HepG2 (cell line): Measurements from ENCODE around the gene NUDCD3. TPM values are rescaled to one million over a fixed set of nuclear protein-coding genes. Genes with fewer than 3 reads are reported as not detected.
A peak's percentile ranks its signal among the peaks of the same experiment; 100 is the strongest.

Source experiments
- ATAC-seq: fragments of 200-7000 bp; cut with Tn5 transposase; 3 replicates; pipeline ENCODE4 v1.9.1; 2020; ENCODE audit warnings: mild to moderate bottlenecking, moderate library complexity
- BruUV-seq: library from RNA; stranded (reverse); fragments of 400-500 nt; replicated peaks from 2 replicates; lab custom pipeline; 2021; lab: Mats Ljungman, UMichigan
- CTCF ChIA-PET: fragments of 300-600 bp; formaldehyde crosslinking; extraction: SDS; loops from one replicate; lab custom pipeline; 2021; ENCODE audit warnings: low total read pairs, inconsistent platforms, low intra/inter-chr PET ratio; lab: Yijun Ruan, JAX
- POLR2A ChIA-PET: fragments of 350-600 bp; sonication (Branson Sonifier 250); formaldehyde crosslinking; loops from one replicate; lab custom pipeline; 2020; ENCODE audit warnings: antibody characterized with exemption, inconsistent platforms; lab: Yijun Ruan, JAX
- DNase-seq: peaks from one replicate; pipeline ENCODE4 v3.0.0-alpha.2; 2015; ENCODE audit warnings: low spot score
- FAIRE-seq: peaks from 3 replicates; lab custom pipeline; 2011; peaks lifted over from hg19 to GRCh38; lab: Jason Lieb, UNC
- H2AFZ ChIP-seq: one replicate; pipeline ENCODE4 v1.6.1; 2011; ENCODE audit warnings: low read length, inconsistent platforms
- H3K27ac ChIP-seq: fragments of 300-600 bp; 3 replicates; pipeline ENCODE4 v1.8.0; 2011; ENCODE audit warnings: mixed run types, mild to moderate bottlenecking, mixed read lengths, low read length, inconsistent platforms; ENCODE audit not compliant: insufficient read depth; ENCODE audit errors: extremely low read length
- H3K27me3 ChIP-seq, 2 experiments: fragments of 200-600 bp in 1 of 2; 2 replicates in 1 of 2; 3 replicates in 1 of 2; pipeline versions ENCODE4 v1.6.0 to v1.8.0; 2011; ENCODE audit warnings: low read length in 2 of 2, mild to moderate bottlenecking in 2 of 2, moderate library complexity in 2 of 2, inconsistent platforms in 1 of 2; ENCODE audit not compliant: insufficient read depth in 2 of 2, control insufficient read depth in 1 of 2
- H3K36me3 ChIP-seq, 2 experiments: fragments of 200-600 bp in 1 of 2; replicated peaks in 1 of 2; 2 replicates in 1 of 2; 3 replicates in 1 of 2; pipeline versions ENCODE4 v1.5.1 to v1.8.0; 2011; ENCODE audit warnings: low read length in 2 of 2, inconsistent platforms in 1 of 2; ENCODE audit not compliant: insufficient read depth in 2 of 2, control insufficient read depth in 1 of 2
- H3K4me1 ChIP-seq: 2 replicates; pipeline ENCODE4 v1.5.1; 2012; ENCODE audit warnings: low read length, inconsistent platforms; ENCODE audit not compliant: insufficient read depth
- H3K4me2 ChIP-seq: 2 replicates; pipeline ENCODE4 v1.6.0; 2011; ENCODE audit warnings: low read depth, low read length, inconsistent platforms
- H3K4me3 ChIP-seq, 3 experiments: fragments of 200-600 bp in 1 of 3; sonication (generic), shearing (Covaris generic) in 1 of 3; replicated peaks in 1 of 3; 2 replicates each; pipeline ENCODE4 v1.5.1; 2011 to 2016; ENCODE audit warnings: low read length in 3 of 3, inconsistent platforms in 2 of 3, low read depth in 2 of 3, mild to moderate bottlenecking in 2 of 3, control low read depth in 1 of 3, mixed read lengths in 1 of 3; ENCODE audit not compliant: insufficient read depth in 1 of 3
- H3K79me2 ChIP-seq: one replicate; pipeline ENCODE4 v1.6.1; 2011; ENCODE audit warnings: low read length, inconsistent platforms; ENCODE audit not compliant: insufficient read depth
- H3K9ac ChIP-seq: 2 replicates; pipeline ENCODE4 v1.6.0; 2011; ENCODE audit warnings: mild to moderate bottlenecking, low read depth, low read length, inconsistent platforms; ENCODE audit not compliant: insufficient read depth
- H3K9me3 ChIP-seq: 2 replicates; pipeline ENCODE4 v1.5.1; 2012; ENCODE audit warnings: mild to moderate bottlenecking, low read length
- H4K20me1 ChIP-seq: 2 replicates; pipeline ENCODE4 v1.6.0; 2011; ENCODE audit warnings: inconsistent platforms, mild to moderate bottlenecking, low read length, moderate library complexity; ENCODE audit not compliant: insufficient read depth
- STAT6 ChIP-seq: sonication (generic); formaldehyde crosslinking; IDR thresholded peaks from 2 replicates; pipeline ENCODE4 v1.4.0; 2020; ENCODE audit warnings: missing genetic modification reagents, mild to moderate bottlenecking, borderline replicate concordance
- WGBS: methylation state at CpG from one replicate; pipeline ENCODE4 v1.1.6; 2017; ENCODE audit warnings: low lambda C conversion rate; 5-methylcytosine and 5-hydroxymethylcytosine counted together
- in situ Hi-C: cut with HindIII; loops from 2 replicates; pipeline ENCODE4 v1.10.0; 2017; ENCODE audit warnings: low pct_unique_long_range_greater_than_20kb; ENCODE audit not compliant: extremely low pct_ligation_motif_present
- intact Hi-C: fragments of 100-400 bp; cut with micrococcal nuclease; formaldehyde crosslinking; loops from one replicate; pipeline ENCODE4 v1.10.0; 2022; ENCODE audit not compliant: unreplicated experiment
- polyA plus RNA-seq, 8 experiments: library from polyadenylated mRNA; depleted of rRNA in 3 of 8; stranded (reverse) in 7 of 8; unstranded in 1 of 8; fragments of >200 nt; fragmentation: Illumina TruSeq in 4 of 8; extraction: Trizol in 4 of 8; gene quantifications; 2 replicates each; pipeline versions ENCODE4 v1.2.1 to v1.2.3, GENCODE V29; 2011 to 2016; ENCODE audit warnings: low read depth in 4 of 8, missing spikeins in 1 of 8, mixed read lengths in 1 of 8; ENCODE audit not compliant: insufficient read depth in 1 of 8
- total RNA-seq, 5 experiments: library from RNA; depleted of rRNA; stranded (reverse); fragments of >200 nt; fragmentation: Illumina TruSeq; extraction: Trizol; gene quantifications; 2 replicates each; pipeline ENCODE4 v1.2.3, GENCODE V29; 2016; ENCODE audit warnings: low read depth in 1 of 5
- TF ChIP-seq, protein P1 (sequence below): sonication (generic); formaldehyde crosslinking; IDR thresholded peaks from 2 replicates; pipeline ENCODE4 v1.5.0; 2020; ENCODE audit warnings: mild to moderate bottlenecking, missing genetic modification reagents, borderline replicate concordance

NUDCD3 gene
- total and polyA plus RNA-seq, 2 of the 13 experiments (the other 11 are each of a cell fraction or from before 2014, with no cell fraction given), result 20.8 to 49.9 TPM

GRCh38 chr7:44491229-44491628, 771 bp upstream of the NUDCD3 start:
- Histone ChIP-seq H4K20me1 (no peaks in the 10 kb centered on the region), H3K27ac (peak overlapping the region; percentile 96), H3K27me3 (no peaks in the 10 kb centered on the region; a peak in 1 of 5 replicates), H3K4me2 (peak overlapping the region; percentile 82), H3K9me3 (no peaks in the 10 kb centered on the region), H3K9ac (peak overlapping the region; percentile 85), H3K4me1 (peaks cover 48% of the 10 kb centered on the region), H2AFZ (peak overlapping the region; percentile 80), H3K79me2 (peaks cover 32% of the 10 kb centered on the region), H3K36me3 (no peaks in the 10 kb centered on the region), H3K4me3 (peak overlapping the region; percentile 74 to 93 (median 90); a peak in 5 of 6 replicates)
- FAIRE-seq (no peak), DNase-seq (no peak), ATAC-seq (no peak)
- in situ Hi-C loops (no loop called here), intact Hi-C loops (loop anchor here (5.0 kb wide), 2 partner anchors 51 to 81 kb away; partner anchors contain the start of genes DDX56 and NPC1L1)
- POLR2A ChIA-PET, result interaction anchor here (0.8 to 2.8 kb wide), 8 partner anchors 11 to 620 kb away, joined by 3 to 18 read pairs (median 4); partner anchors contain the start of genes DDX56, NPC1L1 and TBRG4
- 24% methylated on average over 3 of the region's 3 CpGs for WGBS
- BruUV-seq, result no TSS peak
- CTCF ChIA-PET, result no interaction called here
- TF ChIP-seq, protein P1, sequence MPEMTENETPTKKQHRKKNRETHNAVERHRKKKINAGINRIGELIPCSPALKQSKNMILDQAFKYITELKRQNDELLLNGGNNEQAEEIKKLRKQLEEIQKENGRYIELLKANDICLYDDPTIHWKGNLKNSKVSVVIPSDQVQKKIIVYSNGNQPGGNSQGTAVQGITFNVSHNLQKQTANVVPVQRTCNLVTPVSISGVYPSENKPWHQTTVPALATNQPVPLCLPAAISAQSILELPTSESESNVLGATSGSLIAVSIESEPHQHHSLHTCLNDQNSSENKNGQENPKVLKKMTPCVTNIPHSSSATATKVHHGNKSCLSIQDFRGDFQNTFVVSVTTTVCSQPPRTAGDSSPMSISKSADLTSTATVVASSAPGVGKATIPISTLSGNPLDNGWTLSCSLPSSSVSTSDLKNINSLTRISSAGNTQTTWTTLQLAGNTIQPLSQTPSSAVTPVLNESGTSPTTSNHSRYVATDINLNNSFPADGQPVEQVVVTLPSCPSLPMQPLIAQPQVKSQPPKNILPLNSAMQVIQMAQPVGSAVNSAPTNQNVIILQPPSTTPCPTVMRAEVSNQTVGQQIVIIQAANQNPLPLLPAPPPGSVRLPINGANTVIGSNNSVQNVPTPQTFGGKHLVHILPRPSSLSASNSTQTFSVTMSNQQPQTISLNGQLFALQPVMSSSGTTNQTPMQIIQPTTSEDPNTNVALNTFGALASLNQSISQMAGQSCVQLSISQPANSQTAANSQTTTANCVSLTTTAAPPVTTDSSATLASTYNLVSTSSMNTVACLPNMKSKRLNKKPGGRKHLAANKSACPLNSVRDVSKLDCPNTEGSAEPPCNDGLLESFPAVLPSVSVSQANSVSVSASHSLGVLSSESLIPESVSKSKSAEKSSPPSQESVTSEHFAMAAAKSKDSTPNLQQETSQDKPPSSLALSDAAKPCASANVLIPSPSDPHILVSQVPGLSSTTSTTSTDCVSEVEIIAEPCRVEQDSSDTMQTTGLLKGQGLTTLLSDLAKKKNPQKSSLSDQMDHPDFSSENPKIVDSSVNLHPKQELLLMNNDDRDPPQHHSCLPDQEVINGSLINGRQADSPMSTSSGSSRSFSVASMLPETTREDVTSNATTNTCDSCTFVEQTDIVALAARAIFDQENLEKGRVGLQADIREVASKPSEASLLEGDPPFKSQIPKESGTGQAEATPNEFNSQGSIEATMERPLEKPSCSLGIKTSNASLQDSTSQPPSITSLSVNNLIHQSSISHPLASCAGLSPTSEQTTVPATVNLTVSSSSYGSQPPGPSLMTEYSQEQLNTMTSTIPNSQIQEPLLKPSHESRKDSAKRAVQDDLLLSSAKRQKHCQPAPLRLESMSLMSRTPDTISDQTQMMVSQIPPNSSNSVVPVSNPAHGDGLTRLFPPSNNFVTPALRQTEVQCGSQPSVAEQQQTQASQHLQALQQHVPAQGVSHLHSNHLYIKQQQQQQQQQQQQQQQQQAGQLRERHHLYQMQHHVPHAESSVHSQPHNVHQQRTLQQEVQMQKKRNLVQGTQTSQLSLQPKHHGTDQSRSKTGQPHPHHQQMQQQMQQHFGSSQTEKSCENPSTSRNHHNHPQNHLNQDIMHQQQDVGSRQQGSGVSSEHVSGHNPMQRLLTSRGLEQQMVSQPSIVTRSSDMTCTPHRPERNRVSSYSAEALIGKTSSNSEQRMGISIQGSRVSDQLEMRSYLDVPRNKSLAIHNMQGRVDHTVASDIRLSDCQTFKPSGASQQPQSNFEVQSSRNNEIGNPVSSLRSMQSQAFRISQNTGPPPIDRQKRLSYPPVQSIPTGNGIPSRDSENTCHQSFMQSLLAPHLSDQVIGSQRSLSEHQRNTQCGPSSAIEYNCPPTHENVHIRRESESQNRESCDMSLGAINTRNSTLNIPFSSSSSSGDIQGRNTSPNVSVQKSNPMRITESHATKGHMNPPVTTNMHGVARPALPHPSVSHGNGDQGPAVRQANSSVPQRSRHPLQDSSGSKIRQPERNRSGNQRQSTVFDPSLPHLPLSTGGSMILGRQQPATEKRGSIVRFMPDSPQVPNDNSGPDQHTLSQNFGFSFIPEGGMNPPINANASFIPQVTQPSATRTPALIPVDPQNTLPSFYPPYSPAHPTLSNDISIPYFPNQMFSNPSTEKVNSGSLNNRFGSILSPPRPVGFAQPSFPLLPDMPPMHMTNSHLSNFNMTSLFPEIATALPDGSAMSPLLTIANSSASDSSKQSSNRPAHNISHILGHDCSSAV (CRISPR knock-in tag), result no peak
- 0 out of 2 replicates have a peak, but pooled peaks have one; percentile 2 for TF ChIP-seq STAT6
- TF ChIP-seq, all 625 proteins: peak for 1
